ELR (cell line): ENCODE results near the gene FPGT.
"Not testable (repeated sequence)": the region's sequence is repeated elsewhere in the genome, so short reads cannot be mapped to it uniquely, and the experiment has no call there.

Source experiments
- DNase-seq: peaks from one replicate; pipeline ENCODE4 v3.0.0-alpha.2; 2015; ENCODE audit warnings: low read depth

FPGT gene

GRCh38 chr1:74197657-74198552 is at the start of gene FPGT, which contains the start of gene LRRIQ3:
Gene FPGT (plus strand): TSS chr1:74198242. CDS start chr1:74198279, 37 bp downstream.
Gene LRRIQ3 (minus strand): TSS chr1:74198176. CDS start chr1:74183684, 14,492 bp downstream.
- DNase-seq: peak; percentile 94

GRCh38 chr1:74160046-74160445 is 38.0 kb upstream of the FPGT start:
- no peak for DNase-seq

GRCh38 chr1:74161497-74161896 is 36.5 kb upstream of the FPGT start:
- DNase-seq: peak; percentile 22

- peak; percentile 20 for DNase-seq
Observed at GRCh38 chr1:74162333-74162732, 35.7 kb upstream of the FPGT start.

- DNase-seq: not testable (repeated sequence)
Observed at GRCh38 chr1:74174423-74174822, 23.6 kb upstream of the FPGT start.

- peak; percentile 4 for DNase-seq
Observed at GRCh38 chr1:74180490-74180889, 17.6 kb upstream of the FPGT start.

GRCh38 chr1:74193908-74194307 is 4.1 kb upstream of the FPGT start:
- peak; percentile 53 for DNase-seq

- no peak for DNase-seq
Observed at GRCh38 chr1:74195339-74195738, 2.7 kb upstream of the FPGT start.

GRCh38 chr1:74197255-74197654 is 787 bp upstream of the FPGT start:
- DNase-seq: no peak

GRCh38 chr1:74199504-74199903 is 1.5 kb downstream of the FPGT start:
- no peak for DNase-seq

- DNase-seq: no peak
Observed at GRCh38 chr1:74205266-74205665, 7.2 kb downstream of the FPGT start.

- DNase-seq: no peak
Observed at GRCh38 chr1:74215229-74215628, 17.2 kb downstream of the FPGT start.

- peak; percentile 3 for DNase-seq
Observed at GRCh38 chr1:74222701-74223100, 24.7 kb downstream of the FPGT start.

GRCh38 chr1:74223453-74223852 is 25.4 kb downstream of the FPGT start:
- no peak for DNase-seq

- DNase-seq: no peak
Observed at GRCh38 chr1:74235153-74235552, 37.1 kb downstream of the FPGT start, which contains the start of gene TNNI3K. Gene TNNI3K (plus strand): TSS chr1:74235387. CDS start chr1:74235452, 65 bp downstream.

- DNase-seq: no peak
Observed at GRCh38 chr1:74236440-74236839, 38.4 kb downstream of the FPGT start.

- DNase-seq: no peak
Observed at GRCh38 chr1:74237035-74237434, 39.0 kb downstream of the FPGT start.

GRCh38 chr1:74237787-74238186 is 39.7 kb downstream of the FPGT start:
- DNase-seq: no peak

GRCh38 chr1:74245168-74245772 is 47.2 kb downstream of the FPGT start:
- DNase-seq: no peak

GRCh38 chr1:74246315-74246714 is 48.3 kb downstream of the FPGT start:
- DNase-seq: no peak

GRCh38 chr1:74247881-74248528 is 50.0 kb downstream of the FPGT start:
- no peak for DNase-seq

GRCh38 chr1:74253243-74253824 is 55.3 kb downstream of the FPGT start:
- not testable (repeated sequence) for DNase-seq
